Stimulated activated CD8-positive, alpha-beta memory T cell treated with anti-CD3 and anti-CD28 coated beads, Interleukin-15, amount 100 ng/mL, for 48 hours (primary cell): Measurements from ENCODE around the gene ADAMTSL3.
A peak's percentile ranks its signal among the peaks of the same experiment; 100 is the strongest.
"Not testable (repeated sequence)": the region's sequence is repeated elsewhere in the genome, so short reads cannot be mapped to it uniquely, and the experiment has no call there.

Experiments
- DNase-seq, 2 donors: peaks; one replicate each; pipeline ENCODE4 v3.0.0-alpha.2; 2020; ENCODE audit warnings: low read depth in 2 of 2

The ADAMTSL3 gene

DNA sequence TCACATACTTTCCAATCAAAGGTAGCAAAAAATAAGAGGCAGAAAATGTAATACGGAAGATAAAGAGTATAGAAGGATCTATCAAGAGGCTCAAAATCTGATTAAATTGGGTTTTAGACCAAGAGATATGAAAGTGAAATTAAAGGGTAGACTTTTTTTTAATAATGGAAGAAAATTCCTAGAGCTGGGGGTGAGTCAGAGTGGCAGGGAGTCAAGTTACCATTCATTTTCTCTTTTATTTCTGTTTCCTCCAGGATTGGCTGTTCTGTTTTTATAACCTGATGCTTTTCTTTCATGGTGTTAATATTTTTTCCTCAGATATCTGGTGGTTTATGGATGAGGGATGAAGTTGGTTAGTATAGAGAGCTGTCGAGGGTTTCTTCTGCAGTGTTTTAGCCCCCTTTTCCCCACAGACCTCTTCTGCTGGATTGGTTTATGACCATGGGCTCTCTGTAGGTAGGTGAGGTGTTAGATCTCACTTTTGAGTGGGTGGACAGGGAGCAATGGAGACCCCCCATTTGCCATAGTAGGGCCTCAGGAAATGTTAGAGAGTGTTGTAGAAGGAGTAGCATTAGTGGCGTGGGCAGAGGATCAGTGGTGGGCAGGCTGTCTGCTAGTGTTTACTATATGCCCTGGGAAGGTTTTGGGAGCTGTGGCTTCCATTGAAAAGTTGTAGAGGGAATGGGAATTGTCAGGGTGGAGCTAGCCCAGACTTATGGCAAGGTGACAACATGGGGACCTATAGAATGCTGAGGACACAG, 380.1 kb downstream of the ADAMTSL3 start:
- no peak for DNase-seq

- no peak for DNase-seq
Observed at GRCh38 chr15:84034578-84035398, 380.9 kb downstream of the ADAMTSL3 start.

DNA sequence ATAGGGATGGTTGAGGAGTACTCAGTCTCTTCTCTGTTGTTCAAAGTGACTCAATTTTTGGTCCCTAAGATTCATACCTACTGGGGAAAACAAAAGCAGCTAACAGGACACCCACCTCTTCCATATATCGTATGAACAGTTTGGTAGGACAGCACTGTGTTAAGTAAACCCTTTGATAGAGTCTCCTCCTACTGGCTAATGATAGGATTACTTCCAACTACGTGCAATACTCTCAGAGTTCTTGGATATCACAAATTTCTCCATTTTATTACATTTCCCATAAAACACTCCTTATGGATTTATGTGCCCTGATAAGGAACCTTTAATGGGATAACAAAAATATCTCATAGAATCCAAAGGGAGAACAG, 381.5 kb downstream of the ADAMTSL3 start:
- DNase-seq: no peak

GRCh38 chr15:84037301-84037700, 383.4 kb downstream of the ADAMTSL3 start:
- no peak for DNase-seq

- DNase-seq: not testable (repeated sequence)
Observed at GRCh38 chr15:84042434-84043056, 388.6 kb downstream of the ADAMTSL3 start.

DNA sequence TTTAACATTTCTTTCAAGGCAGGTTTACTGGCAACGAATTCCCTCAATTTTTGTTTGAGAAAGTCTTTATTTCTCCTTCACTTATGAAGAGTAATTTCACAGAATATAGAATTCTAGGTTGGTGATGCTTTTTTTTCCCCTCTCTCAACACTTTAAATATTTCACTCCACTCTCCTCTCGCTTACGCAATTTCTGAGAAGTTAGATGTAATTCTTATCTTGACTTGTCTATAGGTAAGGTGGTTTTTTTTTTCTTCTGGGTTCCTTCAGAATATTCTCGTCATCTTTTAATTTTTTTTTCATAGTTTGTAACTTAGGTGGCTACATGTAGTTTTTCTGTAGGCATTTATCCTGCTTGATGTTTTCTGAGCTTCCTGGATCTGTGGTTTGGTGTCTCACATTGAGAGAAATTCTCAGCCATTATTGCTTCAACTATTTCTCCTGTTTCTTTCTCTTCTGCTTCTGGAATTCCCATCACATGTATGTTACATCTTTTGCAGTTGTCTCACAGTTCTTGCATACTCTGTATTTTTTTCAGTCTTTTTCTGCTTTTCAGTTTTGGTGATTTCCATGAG, 392.2 kb downstream of the ADAMTSL3 start:
- DNase-seq: no peak

- DNase-seq: not testable (repeated sequence)
Observed at GRCh38 chr15:84049480-84049879, 395.6 kb downstream of the ADAMTSL3 start.

DNA sequence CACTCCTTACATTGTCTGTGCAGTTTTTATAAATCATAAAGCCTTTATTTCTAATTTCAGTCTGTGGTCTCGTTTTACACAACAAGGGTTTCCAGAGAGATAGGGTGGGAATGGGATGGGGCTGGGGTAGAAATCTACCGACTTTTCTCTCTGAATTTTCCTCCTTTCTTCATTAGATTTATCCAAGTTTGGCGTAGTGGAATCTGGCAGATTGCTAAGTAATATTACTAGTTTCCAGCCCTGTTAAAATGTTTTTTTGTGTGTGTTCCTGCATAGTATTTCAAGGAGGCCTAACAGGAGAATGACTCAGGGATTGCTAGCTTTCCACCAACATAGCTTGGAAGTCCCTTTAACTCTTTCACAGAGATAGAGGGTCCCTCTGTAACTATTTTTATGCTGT, 396.2 kb downstream of the ADAMTSL3 start:
- no peak for DNase-seq

DNA sequence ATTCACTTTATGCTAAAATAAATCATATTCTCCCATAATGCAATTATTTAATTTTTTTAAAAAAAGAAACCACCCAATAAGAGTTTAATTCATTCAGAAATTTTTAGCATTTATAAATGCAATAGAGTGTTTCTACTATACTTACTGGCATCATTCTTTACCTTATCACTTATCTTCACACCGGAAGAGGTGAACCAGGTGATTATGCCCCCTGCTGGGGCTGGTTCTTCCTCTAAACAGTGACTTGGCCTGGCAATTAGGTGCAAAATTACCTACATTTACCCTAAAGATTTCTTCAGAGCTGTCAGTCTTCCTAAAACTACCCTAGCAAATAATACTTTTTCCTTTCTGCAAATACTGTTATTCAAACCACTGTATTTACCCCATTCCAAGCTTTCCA, 397.2 kb downstream of the ADAMTSL3 start:
- not testable (repeated sequence) for DNase-seq

GRCh38 chr15:84054544-84054943, 400.6 kb downstream of the ADAMTSL3 start:
- DNase-seq: not testable (repeated sequence)

GRCh38 chr15:84057714-84058331, 403.9 kb downstream of the ADAMTSL3 start:
- DNase-seq: no peak

- DNase-seq: not testable (repeated sequence)
Observed at GRCh38 chr15:84063674-84064073, 409.8 kb downstream of the ADAMTSL3 start.

- not testable (repeated sequence) for DNase-seq
Observed at GRCh38 chr15:84068674-84069073, 414.8 kb downstream of the ADAMTSL3 start.

DNA sequence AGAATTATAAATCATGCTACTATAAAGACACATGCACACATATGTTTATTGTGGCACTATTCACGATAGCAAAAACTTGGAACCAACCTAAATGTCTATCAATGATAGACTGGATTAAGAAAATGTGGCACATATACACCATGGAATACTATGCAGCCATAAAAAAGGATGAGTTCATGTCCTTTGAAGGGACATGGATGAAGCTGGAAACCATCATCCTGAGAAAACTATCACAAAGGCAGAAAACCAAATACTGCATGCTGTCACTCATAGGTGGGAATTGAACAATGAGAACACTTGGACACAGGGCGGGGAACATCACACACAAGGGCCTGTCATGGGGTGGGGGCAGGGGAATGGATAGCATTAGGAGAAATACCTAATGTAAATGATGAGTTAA, 424.1 kb downstream of the ADAMTSL3 start:
- DNase-seq: not testable (repeated sequence)

DNA sequence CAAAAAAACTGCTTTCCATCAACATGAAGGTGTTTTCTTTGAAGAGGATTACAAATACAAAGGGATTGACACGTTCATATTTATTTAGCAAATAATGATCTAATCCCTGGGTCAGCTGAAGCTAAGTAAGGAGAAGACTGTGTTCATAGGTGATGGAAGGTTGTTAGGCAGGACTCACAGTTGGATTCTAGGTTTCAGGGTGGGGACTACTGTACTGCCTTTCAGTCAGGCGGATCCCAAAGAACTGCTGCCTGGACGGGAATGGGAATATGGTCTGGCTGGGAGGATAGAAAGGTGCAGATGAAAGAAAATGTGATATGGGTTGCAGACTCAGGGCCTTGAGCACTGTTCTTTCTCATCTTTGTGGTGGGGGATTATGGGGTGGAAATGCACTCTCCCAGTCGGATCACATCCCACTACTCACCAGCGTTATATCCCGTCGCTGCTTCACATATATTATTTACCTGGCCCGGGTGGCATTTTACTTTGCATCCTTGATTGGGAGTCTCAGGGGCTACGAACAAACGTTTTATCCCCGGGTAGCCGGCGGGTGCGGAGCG, 425.5 kb downstream of the ADAMTSL3 start:
- DNase-seq: not testable (repeated sequence)

DNA sequence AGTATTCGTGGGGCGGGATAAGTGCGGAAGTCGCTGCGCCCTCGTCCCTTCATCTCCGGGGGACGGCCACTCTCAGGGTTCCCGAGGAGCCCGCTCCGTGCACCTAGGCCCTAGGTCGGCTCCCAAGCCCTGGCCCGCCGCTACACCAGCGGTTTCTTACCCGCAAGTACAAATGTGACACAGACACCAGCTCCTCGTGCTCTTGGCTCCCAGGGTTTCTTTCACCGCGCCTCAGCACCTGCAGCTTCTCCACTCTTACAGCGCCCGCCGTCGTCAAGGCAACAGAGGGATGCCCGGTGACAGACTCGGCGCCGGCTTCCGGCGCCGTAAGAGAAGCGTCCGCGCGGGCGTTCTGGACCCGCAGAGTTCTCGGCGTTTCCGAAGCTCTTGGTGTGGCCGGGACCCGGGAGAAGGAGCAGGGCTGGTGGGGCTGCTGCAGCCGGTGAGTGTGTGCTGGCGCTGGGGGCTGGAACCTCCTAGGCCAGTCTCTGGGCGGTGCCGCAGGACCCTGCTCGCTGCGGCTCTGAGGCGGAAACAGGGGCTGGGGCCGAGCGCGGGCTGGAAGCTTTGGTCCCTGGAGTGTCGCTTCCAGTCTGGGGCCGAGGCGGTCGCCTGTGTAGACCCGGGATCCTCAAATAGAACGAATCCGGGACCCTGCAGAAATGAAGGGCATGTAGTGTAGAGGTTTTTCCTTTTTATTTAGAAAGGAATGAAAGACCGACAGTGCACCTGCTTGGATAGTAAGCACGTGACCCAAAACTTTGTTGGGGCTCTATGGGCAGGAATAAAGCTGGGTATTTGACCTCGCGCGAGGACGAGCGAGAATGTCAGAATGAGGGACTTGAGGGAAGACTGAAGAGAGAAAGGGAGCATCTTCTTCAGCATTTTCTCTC, 426.2 kb downstream of the ADAMTSL3 start:
- peak; percentile 35 to 49 for DNase-seq

- not testable (repeated sequence) for DNase-seq
Observed at GRCh38 chr15:84080778-84081084, 426.8 kb downstream of the ADAMTSL3 start.

DNA sequence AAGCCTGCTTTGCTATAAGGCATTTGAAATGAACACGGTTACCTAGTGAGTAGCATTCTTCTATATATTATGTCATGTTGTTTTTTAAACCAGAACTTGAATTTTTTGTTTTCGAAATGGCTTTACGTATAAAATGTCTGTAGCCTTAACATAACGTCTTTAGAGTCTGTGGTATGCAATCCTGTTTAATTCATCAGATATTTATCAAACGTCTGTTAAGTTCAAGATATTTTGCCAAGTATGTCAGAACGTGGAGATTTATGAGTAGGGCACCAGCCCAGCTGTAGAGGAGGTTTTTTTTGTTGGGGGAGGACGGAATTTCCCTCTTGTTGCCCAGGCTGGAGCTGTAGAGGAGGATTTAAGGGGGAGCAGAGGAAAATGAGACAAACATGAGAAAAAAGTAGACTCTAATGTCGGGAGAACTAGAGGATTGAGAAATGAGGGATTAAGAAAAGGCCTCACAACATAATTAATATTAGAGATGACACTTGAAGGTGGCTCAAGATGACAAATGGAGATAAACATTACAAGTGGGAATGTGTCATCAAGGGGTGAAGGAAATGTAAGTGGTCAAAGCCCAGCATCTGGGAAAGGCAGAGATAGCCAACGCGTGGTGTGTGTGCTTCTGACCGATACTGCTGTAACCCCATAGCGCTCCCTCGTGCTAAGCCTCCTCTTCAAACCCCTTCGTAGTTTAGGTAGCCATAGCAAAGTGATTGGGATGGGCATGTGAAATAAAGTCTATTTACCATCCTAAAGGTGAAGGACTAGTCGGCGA, 427.7 kb downstream of the ADAMTSL3 start:
- no peak for DNase-seq

DNA sequence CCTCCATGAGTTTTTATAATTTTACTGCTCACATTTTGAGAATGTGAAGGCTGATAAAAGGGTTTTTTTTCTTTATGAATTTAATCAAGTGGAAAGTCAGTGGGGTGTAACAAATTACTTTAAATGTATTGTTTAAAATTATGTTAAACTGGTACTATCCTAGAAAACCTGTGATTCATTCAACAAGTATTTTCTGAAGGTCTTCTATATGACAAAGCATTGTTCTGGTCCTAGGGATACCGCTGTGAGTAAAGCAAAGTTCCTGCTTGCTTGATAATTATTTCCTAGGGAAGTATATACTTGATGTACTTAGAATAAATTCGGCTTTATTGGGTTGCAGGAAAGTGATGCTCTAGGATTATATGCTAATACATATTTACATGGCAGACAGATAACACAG, 428.8 kb downstream of the ADAMTSL3 start:
- DNase-seq: no peak

GRCh38 chr15:84086071-84086470, 432.1 kb downstream of the ADAMTSL3 start:
- not testable (repeated sequence) for DNase-seq
